MM.1S (cell line): ENCODE results near the gene AGER.
"Not testable (repeated sequence)": the region's sequence is repeated elsewhere in the genome, so short reads cannot be mapped to it uniquely, and the experiment has no call there.

ENCODE experiments used
- DNase-seq: peaks from one replicate; pipeline ENCODE4 v3.0.0-alpha.2; 2015
- H2AFZ ChIP-seq: fragments of 300-600 bp; sonication (generic); 2 replicates; pipeline ENCODE4 v1.6.0; 2016; ENCODE audit warnings: antibody characterized with exemption, low read length
- H3F3A ChIP-seq: fragments of 300-600 bp; sonication (generic); 2 replicates; pipeline ENCODE4 v1.6.1; 2016; ENCODE audit warnings: mild to moderate bottlenecking, antibody characterized with exemption, low read length, moderate library complexity, mixed read lengths; ENCODE audit not compliant: insufficient read depth
- H3K27ac ChIP-seq: fragments of 300-600 bp; sonication (generic); 2 replicates; pipeline ENCODE4 v1.5.1; 2016; ENCODE audit warnings: mild to moderate bottlenecking, low read length
- H3K27me3 ChIP-seq: fragments of 300-600 bp; sonication (generic); replicated peaks from 2 replicates; pipeline ENCODE4 v1.6.0; 2016; ENCODE audit warnings: low read length; ENCODE audit not compliant: insufficient read depth
- H3K36me3 ChIP-seq: fragments of 300-600 bp; sonication (generic); replicated peaks from 2 replicates; pipeline ENCODE4 v1.6.1; 2016; ENCODE audit warnings: mild to moderate bottlenecking, low read length, mixed read lengths; ENCODE audit not compliant: insufficient read depth
- H3K4me1 ChIP-seq: fragments of 300-600 bp; sonication (generic); 2 replicates; pipeline ENCODE4 v1.6.1; 2016; ENCODE audit warnings: low read length, mixed read lengths
- H3K4me2 ChIP-seq: fragments of 300-600 bp; sonication (generic); 2 replicates; pipeline ENCODE4 v1.6.0; 2016; ENCODE audit warnings: low read depth, low read length
- H3K4me3 ChIP-seq: fragments of 300-600 bp; sonication (generic); 2 replicates; pipeline ENCODE4 v1.5.1; 2016; ENCODE audit warnings: low read length, mixed read lengths
- H3K79me2 ChIP-seq: fragments of 300-600 bp; sonication (generic); 2 replicates; pipeline ENCODE4 v1.6.1; 2016; ENCODE audit warnings: mixed run types, low read length, mixed read lengths
- H3K9ac ChIP-seq: fragments of 300-600 bp; sonication (generic); 2 replicates; pipeline ENCODE4 v1.6.1; 2016; ENCODE audit warnings: low read length, mixed read lengths
- H3K9me2 ChIP-seq: fragments of 300-600 bp; sonication (generic); replicated peaks from 2 replicates; pipeline ENCODE4 v1.6.1; 2016; ENCODE audit warnings: mild to moderate bottlenecking, low read length, mixed read lengths; ENCODE audit not compliant: insufficient read depth
- H3K9me3 ChIP-seq: fragments of 300-600 bp; sonication (generic); replicated peaks from 2 replicates; pipeline ENCODE4 v1.6.1; 2016; ENCODE audit warnings: mild to moderate bottlenecking, low read length, mixed read lengths; ENCODE audit not compliant: insufficient read depth
- H4K20me1 ChIP-seq: fragments of 300-600 bp; sonication (generic); 2 replicates; pipeline ENCODE4 v1.6.1; 2016; ENCODE audit warnings: mild to moderate bottlenecking, low read length, moderate library complexity, mixed read lengths; ENCODE audit not compliant: insufficient read depth
- EZH2 ChIP-seq: fragments of 300-600 bp; sonication (generic); optimal IDR thresholded peaks from 2 replicates; pipeline ENCODE3; 2017; ENCODE audit warnings: low read depth, mild to moderate bottlenecking, antibody characterized with exemption, low read length, mixed read lengths
- EZH2phosphoT487 ChIP-seq: fragments of 300-600 bp; sonication (generic); IDR thresholded peaks from 2 replicates; pipeline ENCODE4 v1.6.1; 2018; ENCODE audit warnings: antibody characterized with exemption, low read length
- TF ChIP-seq, protein P1 (sequence below): fragments of 300-600 bp; sonication (generic); IDR thresholded peaks from 2 replicates; pipeline ENCODE4 v1.5.1; 2016; ENCODE audit warnings: antibody characterized with exemption, low read length, mixed read lengths

The AGER gene

DNA sequence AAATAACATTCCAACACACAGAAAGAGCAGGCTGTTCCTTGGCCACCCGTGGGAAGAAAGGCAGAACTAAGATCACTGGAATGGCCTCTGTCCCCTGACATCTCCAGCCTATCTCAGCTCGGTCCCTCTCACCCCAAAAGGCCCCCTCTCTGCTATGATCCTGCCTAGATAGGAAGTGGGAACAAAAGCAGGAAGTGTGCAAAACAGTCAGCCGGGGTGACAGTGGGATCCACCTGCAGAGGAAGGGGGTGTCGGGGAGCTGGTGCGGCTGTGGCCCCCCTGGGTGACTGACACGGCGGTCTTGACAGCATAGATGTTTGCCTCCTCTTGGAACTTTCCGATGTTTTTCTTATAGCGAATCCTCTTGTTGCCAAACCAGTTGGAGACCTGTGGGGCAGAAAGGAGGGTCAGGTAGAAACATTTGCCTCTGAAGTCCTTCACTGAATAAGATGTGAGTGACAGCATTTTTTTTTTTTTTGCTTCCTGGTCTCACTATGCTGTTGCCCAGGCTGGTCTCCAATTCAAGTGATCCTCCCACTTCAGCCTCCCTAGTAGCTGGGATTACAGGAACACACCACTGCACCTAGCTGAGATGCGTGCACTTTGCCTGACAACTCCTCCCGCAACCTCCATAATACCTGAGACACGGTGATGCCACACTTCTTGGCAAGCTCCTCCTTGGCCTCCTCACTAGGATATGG lies 3.1 kb upstream of the AGER start:
- H3K4me3 ChIP-seq = no peak overlapping the region
- no peaks in the 10 kb centered on the region for H4K20me1 ChIP-seq
- no peak overlapping the region for H3K27ac ChIP-seq
- no peaks in the 10 kb centered on the region for H3K9me2 ChIP-seq
- no peak overlapping the region for H3K9ac ChIP-seq
- H3K79me2 ChIP-seq = peaks cover 27% of the 10 kb centered on the region
- H3K9me3 ChIP-seq = no peaks in the 10 kb centered on the region
- H3K4me1 ChIP-seq = peaks cover 14% of the 10 kb centered on the region
- no peak for DNase-seq
- H3K27me3 ChIP-seq = no peaks in the 10 kb centered on the region
- 0 out of 2 replicates have a peak, but pooled peaks cover 6% of the 10 kb centered on the region for H3F3A ChIP-seq
- TF ChIP-seq EZH2 = no peak
- TF ChIP-seq, protein P1, sequence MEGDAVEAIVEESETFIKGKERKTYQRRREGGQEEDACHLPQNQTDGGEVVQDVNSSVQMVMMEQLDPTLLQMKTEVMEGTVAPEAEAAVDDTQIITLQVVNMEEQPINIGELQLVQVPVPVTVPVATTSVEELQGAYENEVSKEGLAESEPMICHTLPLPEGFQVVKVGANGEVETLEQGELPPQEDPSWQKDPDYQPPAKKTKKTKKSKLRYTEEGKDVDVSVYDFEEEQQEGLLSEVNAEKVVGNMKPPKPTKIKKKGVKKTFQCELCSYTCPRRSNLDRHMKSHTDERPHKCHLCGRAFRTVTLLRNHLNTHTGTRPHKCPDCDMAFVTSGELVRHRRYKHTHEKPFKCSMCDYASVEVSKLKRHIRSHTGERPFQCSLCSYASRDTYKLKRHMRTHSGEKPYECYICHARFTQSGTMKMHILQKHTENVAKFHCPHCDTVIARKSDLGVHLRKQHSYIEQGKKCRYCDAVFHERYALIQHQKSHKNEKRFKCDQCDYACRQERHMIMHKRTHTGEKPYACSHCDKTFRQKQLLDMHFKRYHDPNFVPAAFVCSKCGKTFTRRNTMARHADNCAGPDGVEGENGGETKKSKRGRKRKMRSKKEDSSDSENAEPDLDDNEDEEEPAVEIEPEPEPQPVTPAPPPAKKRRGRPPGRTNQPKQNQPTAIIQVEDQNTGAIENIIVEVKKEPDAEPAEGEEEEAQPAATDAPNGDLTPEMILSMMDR = no peak
- TF ChIP-seq EZH2phosphoT487 = no peak
- H2AFZ ChIP-seq = no peak overlapping the region
- no peaks in the 10 kb centered on the region for H3K36me3 ChIP-seq
- H3K4me2 ChIP-seq = no peak overlapping the region

DNA sequence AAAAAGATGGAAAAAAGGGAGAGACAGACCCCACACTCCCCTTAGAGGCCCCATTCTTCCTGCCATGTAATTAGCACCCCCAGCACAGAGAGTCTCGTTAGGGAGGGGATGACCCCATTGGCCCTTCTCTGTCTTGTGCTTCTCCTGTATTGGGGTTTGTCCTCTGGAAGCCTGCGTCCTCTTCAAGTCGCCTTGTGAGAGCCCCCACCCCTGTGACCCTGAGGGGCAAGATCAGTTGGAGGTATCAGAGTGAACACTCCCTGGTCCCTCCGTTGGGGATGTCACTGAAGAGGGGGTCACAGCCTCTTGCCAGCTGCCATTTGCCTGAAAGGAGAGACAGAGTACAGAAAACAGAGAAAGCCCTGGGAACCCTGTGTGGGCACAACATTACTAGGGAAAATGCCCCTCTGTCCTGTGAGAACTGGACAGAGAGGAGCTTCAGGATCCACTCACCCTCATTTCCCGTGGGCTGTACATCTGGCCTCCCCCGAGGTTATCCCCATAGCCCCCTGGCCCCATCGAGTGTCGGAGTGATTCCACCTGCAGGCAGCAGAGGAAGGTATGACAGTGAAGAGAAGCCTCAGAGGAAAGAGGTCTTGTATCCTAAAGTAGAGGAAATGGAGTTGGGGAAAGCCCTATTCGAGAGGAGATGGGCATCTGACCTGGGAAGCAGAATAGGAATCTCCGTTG lies 2.2 kb upstream of the AGER start:
- not testable (repeated sequence) for H4K20me1 ChIP-seq, H3K27me3 ChIP-seq, H3K9me3 ChIP-seq, DNase-seq, H3K4me1 ChIP-seq, H3K4me3 ChIP-seq, H3K4me2 ChIP-seq, H3F3A ChIP-seq, H2AFZ ChIP-seq, H3K9ac ChIP-seq, H3K9me2 ChIP-seq, H3K36me3 ChIP-seq, H3K27ac ChIP-seq
- peaks cover 19% of the 10 kb centered on the region for H3K79me2 ChIP-seq

DNA sequence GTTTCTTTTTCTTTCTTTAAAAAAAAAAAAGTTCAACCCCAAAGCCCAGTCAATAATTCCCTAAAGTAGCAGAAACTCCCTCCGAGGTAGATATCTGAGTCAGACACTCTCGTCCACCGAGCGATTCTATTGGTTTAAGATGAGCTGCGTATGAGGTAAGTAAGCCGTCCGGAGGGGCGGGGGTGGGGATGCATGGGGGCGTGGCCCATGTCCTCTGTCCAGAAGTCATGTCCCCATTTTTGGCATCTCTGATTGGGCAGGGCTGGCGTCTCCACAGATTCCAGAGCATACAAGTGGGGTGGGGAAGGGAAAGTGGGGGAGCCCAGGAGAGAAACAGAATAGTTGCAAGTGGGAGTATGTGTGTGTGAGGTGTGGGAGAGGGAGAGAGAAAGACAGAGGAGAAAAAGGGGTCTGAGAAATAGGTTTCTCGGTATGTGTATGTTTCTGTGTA lies 1.7 kb upstream of the AGER start:
- H4K20me1 ChIP-seq, H3K27me3 ChIP-seq, H3K9me3 ChIP-seq, H2AFZ ChIP-seq, H3F3A ChIP-seq, DNase-seq, H3K4me3 ChIP-seq, H3K4me2 ChIP-seq, H3K27ac ChIP-seq, H3K36me3 ChIP-seq, H3K9me2 ChIP-seq, H3K4me1 ChIP-seq, H3K9ac ChIP-seq: not testable (repeated sequence)
- peaks cover 13% of the 10 kb centered on the region for H3K79me2 ChIP-seq

DNA sequence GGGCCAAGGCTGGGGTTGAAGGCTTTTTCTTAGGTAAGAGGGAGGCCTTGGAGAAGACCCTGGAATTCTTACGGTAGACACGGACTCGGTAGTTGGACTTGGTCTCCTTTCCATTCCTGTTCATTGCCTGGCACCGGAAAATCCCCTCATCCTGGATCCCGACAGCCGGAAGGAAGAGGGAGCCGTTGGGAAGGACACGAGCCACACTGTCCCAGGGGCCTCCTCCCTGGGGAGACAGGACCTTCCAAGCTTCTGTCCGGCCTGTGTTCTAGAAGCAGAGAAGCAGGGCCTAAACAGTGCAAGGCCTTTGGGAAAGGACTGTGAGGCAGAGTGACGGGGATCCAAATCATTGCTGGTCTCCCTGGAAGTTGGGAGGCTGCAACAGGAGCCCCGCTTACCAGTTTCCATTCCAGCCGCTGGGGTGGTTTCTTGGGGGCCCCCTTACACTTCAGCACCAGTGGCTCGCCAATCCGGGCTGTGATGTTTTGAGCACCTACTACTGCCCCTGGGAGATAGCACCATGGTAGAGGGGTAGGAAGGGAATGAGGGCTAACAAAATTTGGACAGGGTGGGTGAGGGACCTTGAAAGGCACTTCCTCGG lies 470 bp downstream of the AGER start:
- TF ChIP-seq EZH2phosphoT487 = no peak
- TF ChIP-seq, protein P1 = no peak
- TF ChIP-seq EZH2 = no peak
- Histone ChIP-seq H3K9ac (no peak overlapping the region), H3K4me3 (no peak overlapping the region), H3K4me2 (no peak overlapping the region), H2AFZ (no peak overlapping the region), H3K27me3 (no peaks in the 10 kb centered on the region), H3K9me3 (no peaks in the 10 kb centered on the region), H3K9me2 (no peaks in the 10 kb centered on the region), H3K79me2 (peaks cover 9% of the 10 kb centered on the region), H3F3A (no peaks in the 10 kb centered on the region), H3K27ac (no peak overlapping the region), H3K4me1 (peaks cover 5% of the 10 kb centered on the region), H3K36me3 (no peaks in the 10 kb centered on the region), H4K20me1 (no peaks in the 10 kb centered on the region)
- DNase-seq = no peak
